Putamen (tissue), 1 donor: Measurements from ENCODE around the gene MINDY4B.

Experiments used
- DNase-seq: peaks from one replicate; pipeline ENCODE4 v3.0.0-alpha.2; 2016; ENCODE audit warnings: low spot score

The MINDY4B gene

GRCh38 chr3:150905339-150905738 is at the start of gene MINDY4B:
MINDY4B (minus strand) TSS chr3:150905439; CDS start chr3:150905439, 0 bp downstream.
- DNase-seq: no peak

GRCh38 chr3:150951923-150952322 is 46.7 kb upstream of the MINDY4B start:
- no peak for DNase-seq

DNA sequence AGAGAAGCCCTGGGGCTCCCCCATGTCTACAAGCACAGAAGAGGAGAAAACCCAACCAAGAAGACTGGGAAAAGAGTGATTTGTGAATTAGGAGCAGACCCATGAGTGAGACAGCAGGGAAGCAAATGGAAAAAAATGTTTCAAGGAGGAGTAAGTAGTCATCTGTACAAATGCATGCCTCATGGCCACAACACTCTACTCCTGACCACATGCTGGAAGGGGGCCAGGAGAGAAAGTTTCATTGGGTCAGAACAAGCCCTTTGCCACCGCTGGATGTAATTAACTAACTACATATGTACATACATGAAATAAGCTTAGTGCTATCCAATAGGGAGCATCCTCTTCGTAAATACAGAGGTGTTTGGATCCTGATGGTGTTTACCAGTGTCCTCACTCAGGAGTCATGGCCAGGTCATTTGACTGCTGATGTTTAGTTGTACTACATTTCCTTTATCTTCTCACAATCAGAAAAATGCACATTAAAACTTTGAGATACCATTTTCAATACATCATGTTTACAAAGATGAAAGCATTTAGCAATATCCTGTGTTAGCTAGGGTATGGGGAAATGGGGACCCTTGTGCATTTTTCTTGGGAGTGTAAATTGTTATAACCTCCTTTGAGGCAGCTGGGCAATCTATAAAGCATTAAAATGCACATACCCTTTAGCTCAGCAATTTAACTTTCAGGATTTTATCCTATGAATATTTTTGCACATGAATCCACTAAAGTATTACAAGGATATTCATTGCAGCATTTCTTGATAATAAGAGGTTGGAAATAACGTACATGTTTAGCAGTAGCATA is 40.2 kb upstream of the MINDY4B start:
- DNase-seq: no peak

DNA sequence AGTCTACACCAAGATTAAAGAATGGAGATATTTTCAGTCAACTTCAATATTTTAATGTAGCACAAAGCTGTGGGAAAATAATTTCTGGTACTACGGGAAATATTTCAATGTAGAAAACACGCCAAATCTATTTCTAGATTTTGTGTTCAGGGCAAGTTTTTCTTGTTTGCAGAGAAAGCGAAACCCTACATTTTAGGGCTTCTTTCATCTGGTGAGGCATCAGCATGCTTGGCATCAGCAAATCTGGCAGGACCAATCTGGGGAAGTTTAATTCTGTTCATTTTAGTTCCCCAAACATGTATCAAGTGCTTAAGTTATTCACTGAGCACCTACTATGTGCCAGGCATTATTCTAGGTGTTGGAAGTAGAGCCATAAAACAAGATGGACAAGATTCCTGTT is 37.0 kb upstream of the MINDY4B start:
- no peak for DNase-seq

DNA sequence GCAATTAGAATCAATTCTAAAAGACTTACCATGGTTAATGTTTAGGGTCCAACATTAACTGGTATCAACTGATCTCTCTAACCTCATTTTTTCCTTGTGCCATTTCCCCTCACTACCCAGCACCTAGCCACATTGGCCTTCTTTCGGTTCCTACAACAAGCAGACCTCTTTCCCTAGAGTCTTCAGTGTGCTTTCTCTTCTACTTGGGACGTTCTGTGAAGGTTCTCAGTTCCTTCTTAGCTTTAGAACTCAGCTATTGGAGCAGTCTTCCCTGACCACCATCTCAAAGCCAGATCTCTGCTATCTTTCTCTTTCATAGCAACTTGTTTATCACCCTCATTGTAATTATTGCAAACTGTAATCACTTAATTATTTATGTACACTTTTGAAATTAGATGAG is 31.5 kb upstream of the MINDY4B start:
- DNase-seq: no peak

- DNase-seq: no peak
Measured at GRCh38 chr3:150933473-150933995, 28.3 kb upstream of the MINDY4B start.

DNA sequence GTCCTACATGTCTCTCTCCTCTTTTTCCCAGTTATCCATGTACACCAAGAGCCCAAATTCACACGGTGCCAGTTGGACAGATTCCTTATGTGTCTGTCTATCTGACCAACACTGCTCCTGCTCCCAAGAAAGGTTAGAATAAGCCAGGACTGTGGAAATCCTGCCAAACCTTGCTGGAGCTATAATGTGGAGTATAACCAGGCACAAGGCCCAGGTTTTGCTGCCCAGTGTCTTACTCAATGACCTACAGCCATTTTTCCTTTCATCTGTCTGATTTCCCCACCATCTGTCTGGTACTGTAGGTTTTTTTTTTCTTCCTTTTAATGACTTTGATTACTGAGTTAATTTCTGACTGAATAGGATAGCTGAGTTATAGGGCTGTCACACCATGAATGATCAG is 26.5 kb upstream of the MINDY4B start:
- no peak for DNase-seq

DNA sequence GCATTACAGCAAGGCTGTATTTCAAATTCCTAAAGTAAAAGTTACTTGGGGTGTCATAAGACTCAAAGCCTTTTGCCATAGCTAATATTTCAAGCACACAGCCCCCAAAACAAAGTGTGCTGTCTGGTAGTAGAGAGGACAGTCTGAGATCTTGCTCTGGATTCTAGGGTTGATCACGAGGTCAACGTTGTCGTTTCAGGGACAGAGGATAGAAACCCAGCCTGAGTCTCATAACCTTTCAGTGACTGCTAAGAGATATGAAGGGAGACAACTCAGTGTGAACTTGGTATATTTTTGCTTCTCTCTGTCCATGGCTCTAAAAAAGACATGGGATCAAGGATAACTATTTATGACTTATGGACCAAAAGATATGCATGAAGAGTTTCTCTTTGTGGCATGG is 25.6 kb upstream of the MINDY4B start:
- no peak for DNase-seq

GRCh38 chr3:150928234-150928633 is 23.0 kb upstream of the MINDY4B start:
- peak; percentile 37 for DNase-seq

GRCh38 chr3:150926328-150926727 is 21.1 kb upstream of the MINDY4B start:
- no peak for DNase-seq

GRCh38 chr3:150925751-150926201 is 20.5 kb upstream of the MINDY4B start:
- DNase-seq: peak; percentile 38

DNA sequence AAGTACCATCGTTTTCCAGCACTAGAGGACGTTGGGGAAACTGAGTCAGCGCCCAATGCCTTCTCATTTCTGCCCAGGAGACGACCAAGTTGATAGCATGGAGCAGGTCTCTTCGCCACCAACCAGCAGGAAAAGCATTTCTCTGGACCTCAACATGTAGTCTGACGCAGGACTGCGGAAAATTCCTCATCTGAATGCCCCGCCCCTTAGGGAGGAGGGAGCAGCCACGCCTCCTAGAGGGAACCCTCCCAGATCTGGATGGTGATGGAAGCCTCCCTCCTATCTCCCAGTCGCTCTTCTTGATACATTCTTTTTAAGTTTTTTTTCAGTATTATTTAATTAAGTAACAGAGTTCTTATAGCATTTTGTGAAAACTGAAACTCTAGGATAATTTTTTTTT is 17.4 kb upstream of the MINDY4B start:
- DNase-seq: no peak

- no peak for DNase-seq
Measured at GRCh38 chr3:150921209-150921608, 16.0 kb upstream of the MINDY4B start.

DNA sequence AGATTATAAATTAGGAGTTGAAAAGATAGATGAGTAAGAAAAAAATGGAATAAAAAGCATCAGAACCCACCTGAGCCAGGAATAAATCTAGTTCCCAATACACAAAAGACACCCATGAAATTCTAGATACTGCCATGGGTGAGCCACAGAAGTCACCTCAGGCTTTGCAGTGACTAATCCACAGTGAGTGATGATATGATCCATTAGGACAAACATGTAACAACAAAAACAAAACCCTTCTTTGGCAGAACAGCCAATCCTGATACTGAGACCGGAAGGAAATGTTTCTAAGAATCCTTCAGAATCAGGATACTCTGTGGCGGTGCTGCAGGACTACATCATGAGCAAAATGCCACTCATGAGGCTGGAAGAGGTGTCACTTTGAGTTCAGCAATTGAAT is 15.0 kb upstream of the MINDY4B start:
- no peak for DNase-seq

GRCh38 chr3:150917951-150918350 is 12.7 kb upstream of the MINDY4B start:
- DNase-seq: peak; percentile 7

GRCh38 chr3:150913133-150913922 is 8.1 kb upstream of the MINDY4B start:
- peak; percentile 18 for DNase-seq

- no peak for DNase-seq
Measured at GRCh38 chr3:150912501-150912900, 7.3 kb upstream of the MINDY4B start.

DNA sequence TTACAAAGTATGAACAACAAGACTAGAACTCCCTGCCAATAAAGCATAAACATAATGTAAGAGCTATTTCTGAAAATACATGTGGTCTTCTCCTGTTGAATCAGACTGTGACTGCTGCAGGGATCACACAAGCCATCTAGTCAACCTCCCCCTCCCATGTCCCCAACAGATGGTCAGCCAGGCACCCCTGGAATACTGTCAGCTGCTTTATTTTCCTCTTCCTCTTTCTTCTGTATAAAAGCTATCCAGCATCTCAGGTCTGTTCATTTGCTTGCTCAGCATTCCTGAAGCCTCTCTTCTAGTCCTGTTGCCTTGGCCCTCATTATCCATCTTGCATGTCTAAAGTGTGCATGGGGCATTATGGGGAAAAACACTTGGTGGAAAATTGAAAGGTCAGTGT is 6.5 kb upstream of the MINDY4B start:
- no peak for DNase-seq

DNA sequence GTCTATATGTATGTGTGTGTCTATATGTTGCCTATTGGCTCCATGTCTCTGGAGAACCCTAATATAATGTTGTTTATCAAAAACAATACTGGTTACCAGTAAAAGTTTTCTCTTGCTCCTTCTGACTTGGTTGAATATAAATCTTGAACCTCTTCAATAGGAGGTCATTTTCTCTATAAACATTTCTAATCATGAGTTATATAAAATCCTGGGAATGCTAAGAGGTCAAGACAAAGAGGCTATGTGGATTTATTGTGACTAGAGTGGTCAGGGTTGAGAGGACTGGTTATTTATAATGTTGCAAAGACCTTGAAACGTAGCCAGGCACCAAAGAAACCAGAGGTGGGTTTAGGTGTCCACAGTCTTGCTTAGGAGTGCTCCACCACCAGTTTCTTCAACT is 1.2 kb upstream of the MINDY4B start:
- no peak for DNase-seq

- no peak for DNase-seq
Measured at GRCh38 chr3:150905746-150906145, 507 bp upstream of the MINDY4B start.

DNA sequence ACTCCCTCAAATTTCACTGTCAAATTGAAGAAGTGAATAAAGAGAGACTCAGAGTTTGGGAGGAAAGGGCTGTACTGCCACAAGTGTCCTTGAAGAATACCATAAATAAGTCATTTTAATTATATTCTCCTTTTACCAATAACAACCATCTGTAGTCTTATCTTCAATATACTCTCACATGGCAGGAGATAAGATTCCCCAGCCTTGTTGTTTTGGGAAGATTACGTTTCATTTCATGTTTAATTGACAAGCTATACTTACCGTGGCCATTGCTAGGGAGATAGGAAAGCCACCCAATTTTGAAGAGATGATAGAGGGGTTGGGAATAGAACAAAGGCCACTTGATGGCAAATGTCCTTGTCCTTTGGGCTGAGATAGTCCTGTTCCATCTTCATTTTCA is 2.3 kb downstream of the MINDY4B start:
- no peak for DNase-seq

DNA sequence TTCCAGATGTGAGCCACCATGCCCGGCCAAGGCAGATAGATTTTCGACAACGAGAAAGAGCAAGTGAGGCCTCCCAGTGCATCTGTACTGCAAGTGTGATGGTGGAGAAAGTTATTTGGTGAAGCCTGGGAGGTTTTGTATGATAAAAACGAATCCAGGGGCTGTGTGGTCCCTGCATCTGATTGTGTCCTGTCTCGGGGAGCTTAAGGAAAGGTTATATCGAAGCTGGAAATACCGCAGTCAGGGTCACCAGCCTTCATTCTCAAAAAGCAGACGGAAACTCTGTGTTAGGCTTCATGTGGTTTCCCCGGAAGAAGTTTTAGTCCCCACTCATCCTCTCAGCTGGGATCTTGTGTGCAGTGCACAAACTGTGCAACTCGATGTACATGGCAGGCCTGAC is 3.4 kb downstream of the MINDY4B start:
- DNase-seq: no peak

- DNase-seq: no peak
Measured at GRCh38 chr3:150899141-150899540, 6.1 kb downstream of the MINDY4B start.
